Hepatocyte (in vitro differentiated cells): ENCODE measurements around the gene PIANP. TPM values are rescaled to one million over a fixed set of nuclear protein-coding genes. Genes with fewer than 3 reads are reported as not detected.
A peak's percentile ranks its signal among the peaks of the same experiment; 100 is the strongest.

Source experiments
- DNase-seq: peaks from one replicate; pipeline ENCODE4 v3.0.0-alpha.2; 2016; ENCODE audit warnings: low spot score
- H2AFZ ChIP-seq: fragments of 200-600 bp; sonication (generic); 2 replicates; pipeline ENCODE4 v1.6.0; 2016; ENCODE audit warnings: antibody characterized with exemption, mild to moderate bottlenecking
- H3K27ac ChIP-seq: fragments of 200-600 bp; sonication (generic); 2 replicates; pipeline ENCODE4 v1.5.1; 2016; ENCODE audit warnings: mild to moderate bottlenecking
- H3K27me3 ChIP-seq: fragments of 200-600 bp; sonication (generic); 2 replicates; pipeline ENCODE4 v1.6.1; 2016
- H3K36me3 ChIP-seq: fragments of 200-600 bp; sonication (generic); replicated peaks from 2 replicates; pipeline ENCODE4 v1.5.1; 2016; ENCODE audit warnings: low read depth; ENCODE audit not compliant: insufficient read depth
- H3K4me1 ChIP-seq: fragments of 200-600 bp; sonication (generic); 2 replicates; pipeline ENCODE4 v1.5.1; 2016; ENCODE audit warnings: mild to moderate bottlenecking, moderate library complexity; ENCODE audit not compliant: insufficient read depth
- H3K4me2 ChIP-seq: fragments of 200-600 bp; sonication (generic); 2 replicates; pipeline ENCODE4 v1.6.0; 2016
- H3K4me3 ChIP-seq: fragments of 200-600 bp; sonication (generic); 2 replicates; pipeline ENCODE4 v1.5.1; 2016; ENCODE audit warnings: mild to moderate bottlenecking
- H3K79me2 ChIP-seq: fragments of 200-600 bp; sonication (generic); 2 replicates; pipeline ENCODE4 v1.6.0; 2017; ENCODE audit warnings: mild to moderate bottlenecking
- H3K9me2 ChIP-seq: fragments of 200-600 bp; sonication (generic); replicated peaks from 2 replicates; pipeline ENCODE4 v1.6.0; 2017; ENCODE audit warnings: mild to moderate bottlenecking; ENCODE audit not compliant: insufficient read depth
- H3K9me3 ChIP-seq: fragments of 200-600 bp; sonication (generic); 2 replicates; pipeline ENCODE4 v1.5.1; 2016; ENCODE audit warnings: low read depth, mild to moderate bottlenecking
- H4K20me1 ChIP-seq: fragments of 200-600 bp; sonication (generic); 2 replicates; pipeline ENCODE4 v1.6.0; 2016; ENCODE audit warnings: mild to moderate bottlenecking; ENCODE audit not compliant: insufficient read depth, poor library complexity, severe bottlenecking
- CTCF ChIP-seq: fragments of 200-600 bp; sonication (generic); IDR thresholded peaks from 2 replicates; pipeline ENCODE4 v1.5.1; 2016; ENCODE audit warnings: antibody characterized with exemption, mild to moderate bottlenecking; ENCODE audit not compliant: poor library complexity
- EZH2 ChIP-seq: fragments of 200-600 bp; sonication (generic); IDR thresholded peaks from 2 replicates; pipeline ENCODE4 v1.6.1; 2016; ENCODE audit warnings: antibody characterized with exemption, mild to moderate bottlenecking, borderline replicate concordance
- EZH2phosphoT487 ChIP-seq: fragments of 200-600 bp; sonication (generic); IDR thresholded peaks from one replicate; pipeline ENCODE4 v1.6.1; 2018; ENCODE audit warnings: antibody characterized with exemption, mild to moderate bottlenecking, low read depth, moderate library complexity; ENCODE audit not compliant: unreplicated experiment, severe bottlenecking
- WGBS: methylation state at CpG from one replicate; pipeline ENCODE4 v1.1.6; 2016; ENCODE audit warnings: low lambda C conversion rate; ENCODE audit errors: missing lambda C conversion rate; 5-methylcytosine and 5-hydroxymethylcytosine counted together
- polyA plus RNA-seq: library from polyadenylated mRNA; unstranded; fragments of >200 nt; fragmentation: Nextera tagmentation; extraction: Ambion mirVana; gene quantifications from 2 replicates; pipeline ENCODE4 v1.2.1, GENCODE V29; 2016
- total RNA-seq: library from RNA; depleted of rRNA; stranded (reverse); fragments of >200 nt; gene quantifications from 2 replicates; pipeline ENCODE4 v1.2.3, GENCODE V29; 2014

PIANP gene
- total and polyA plus RNA-seq, 2 experiments from 2014 or later, result 0.17 to 0.95 TPM

- no peak for TF ChIP-seq EZH2
- Histone ChIP-seq H3K79me2 (peaks cover 6% of the 10 kb centered on the region), H2AFZ (no peak overlapping the region), H3K9me3 (no peaks in the 10 kb centered on the region), H3K4me1 (no peaks in the 10 kb centered on the region), H4K20me1 (no peaks in the 10 kb centered on the region), H3K36me3 (no peaks in the 10 kb centered on the region), H3K27ac (no peak overlapping the region), H3K4me2 (no peak overlapping the region), H3K4me3 (no peak overlapping the region), H3K27me3 (no peaks in the 10 kb centered on the region), H3K9me2 (no peaks in the 10 kb centered on the region)
- 95% methylated on average over 8 of the region's 8 CpGs for WGBS
- DNase-seq, result no peak
Observed at GRCh38 chr12:6730169-6730568, 29.6 kb upstream of the PIANP start.

GRCh38 chr12:6729186-6729585 lies 28.6 kb upstream of the PIANP start:
- Histone ChIP-seq H3K4me3 (no peak overlapping the region), H3K4me2 (no peak overlapping the region), H2AFZ (no peak overlapping the region), H3K9me3 (no peaks in the 10 kb centered on the region), H3K36me3 (no peaks in the 10 kb centered on the region), H3K4me1 (peaks cover 8% of the 10 kb centered on the region), H4K20me1 (no peaks in the 10 kb centered on the region), H3K79me2 (peaks cover 12% of the 10 kb centered on the region), H3K27me3 (no peaks in the 10 kb centered on the region), H3K27ac (no peak overlapping the region), H3K9me2 (no peaks in the 10 kb centered on the region)
- WGBS, result 99% methylated on average over 18 of the region's 18 CpGs
- DNase-seq, result no peak
- TF ChIP-seq EZH2phosphoT487 (no peak), CTCF (no peak), EZH2 (no peak)

GRCh38 chr12:6725350-6725749 lies 24.7 kb upstream of the PIANP start:
- peaks cover 8% of the 10 kb centered on the region for H3K4me1 ChIP-seq
- H3K36me3 ChIP-seq, result no peaks in the 10 kb centered on the region
- H3K79me2 ChIP-seq, result peaks cover 12% of the 10 kb centered on the region
- no peak overlapping the region for H2AFZ ChIP-seq
- DNase-seq, result no peak
- TF ChIP-seq EZH2, result no peak
- H3K27me3 ChIP-seq, result no peaks in the 10 kb centered on the region
- no peak overlapping the region for H3K4me2 ChIP-seq
- no peaks in the 10 kb centered on the region for H3K9me3 ChIP-seq
- H4K20me1 ChIP-seq, result no peaks in the 10 kb centered on the region
- no peak overlapping the region for H3K4me3 ChIP-seq
- no peak overlapping the region for H3K27ac ChIP-seq
- 95% methylated on average over 7 of the region's 7 CpGs for WGBS
- H3K9me2 ChIP-seq, result no peaks in the 10 kb centered on the region

GRCh38 chr12:6724409-6724797 lies 23.8 kb upstream of the PIANP start:
- Histone ChIP-seq H4K20me1 (no peaks in the 10 kb centered on the region), H3K27me3 (no peaks in the 10 kb centered on the region), H3K27ac (peak overlapping the region; percentile 76), H3K36me3 (no peaks in the 10 kb centered on the region), H3K4me2 (peak overlapping the region; percentile 89), H3K9me2 (no peaks in the 10 kb centered on the region), H2AFZ (peak overlapping the region; percentile 42), H3K79me2 (peaks cover 12% of the 10 kb centered on the region), H3K4me1 (peaks cover 8% of the 10 kb centered on the region), H3K9me3 (no peaks in the 10 kb centered on the region), H3K4me3 (peak overlapping the region; percentile 1)
- DNase-seq, result peak; percentile 24
- TF ChIP-seq EZH2phosphoT487, result no peak
- no peak for TF ChIP-seq EZH2
- TF ChIP-seq CTCF, result no peak
- WGBS, result 25% methylated on average over 9 of the region's 10 CpGs
